Mesenteric fat pad (tissue), 1 donor: ENCODE results near the gene SERPINA9. TPM values are rescaled to one million over a fixed set of nuclear protein-coding genes. Genes with fewer than 3 reads are reported as not detected.
"Not testable (repeated sequence)": the region's sequence is repeated elsewhere in the genome, so short reads cannot be mapped to it uniquely, and the experiment has no call there.

Experiments
- DNase-seq: peaks from one replicate; pipeline ENCODE4 v3.0.0-alpha.2; 2020; ENCODE audit warnings: low spot score
- total RNA-seq: library from RNA; stranded (reverse); fragmentation: NEBNext Ultra II Directional; extraction: Animal tissue kit (Norgen Biotek cat#: 25700); gene quantifications from one replicate; pipeline ENCODE4 v1.2.1, GENCODE V29; 2021
- donor health status: DM: yes; HTN: yes; CAD: no.

Gene SERPINA9
- total RNA-seq, 1 donor from 2014 or later, result not detected

GRCh38 chr14:94486883-94487282 is 10.9 kb upstream of the SERPINA9 start:
- DNase-seq, result no peak

- DNase-seq, result no peak
These were observed 10.2 kb upstream of the SERPINA9 start for GRCh38 chr14:94485944-94486841.

GRCh38 chr14:94484481-94484880 is 8.5 kb upstream of the SERPINA9 start:
- DNase-seq, result no peak

GRCh38 chr14:94483729-94484275 is 7.8 kb upstream of the SERPINA9 start:
- no peak for DNase-seq

- DNase-seq, result no peak
These were observed 7.1 kb upstream of the SERPINA9 start for GRCh38 chr14:94483071-94483451.

- not testable (repeated sequence) for DNase-seq
These were observed 6.4 kb upstream of the SERPINA9 start for GRCh38 chr14:94482132-94483070.

GRCh38 chr14:94481468-94482131 is 5.6 kb upstream of the SERPINA9 start:
- no peak for DNase-seq

GRCh38 chr14:94480809-94481208 is 4.8 kb upstream of the SERPINA9 start:
- no peak for DNase-seq

GRCh38 chr14:94478420-94478819 is 2.4 kb upstream of the SERPINA9 start:
- no peak for DNase-seq

GRCh38 chr14:94474581-94475031 is 1.4 kb downstream of the SERPINA9 start:
- DNase-seq, result no peak

- DNase-seq, result no peak
These were observed 2.2 kb downstream of the SERPINA9 start for GRCh38 chr14:94473666-94474410.

- no peak for DNase-seq
These were observed 3.2 kb downstream of the SERPINA9 start for GRCh38 chr14:94472842-94473241.

- DNase-seq, result no peak
These were observed 5.0 kb downstream of the SERPINA9 start for GRCh38 chr14:94471045-94471444.

- DNase-seq, result peak; percentile 41
These were observed 5.7 kb downstream of the SERPINA9 start for GRCh38 chr14:94470311-94470710.

- no peak for DNase-seq
These were observed 6.7 kb downstream of the SERPINA9 start for GRCh38 chr14:94469261-94469660.

GRCh38 chr14:94467728-94468520 is 8.1 kb downstream of the SERPINA9 start:
- no peak for DNase-seq

GRCh38 chr14:94466706-94467370 is 9.2 kb downstream of the SERPINA9 start:
- no peak for DNase-seq

GRCh38 chr14:94465042-94465441 is 11.0 kb downstream of the SERPINA9 start:
- no peak for DNase-seq

- peak; percentile 12 for DNase-seq
These were observed 11.7 kb downstream of the SERPINA9 start for GRCh38 chr14:94464290-94464689.
